ENCODE results near the gene TMEM255A.

Gene TMEM255A

DNA sequence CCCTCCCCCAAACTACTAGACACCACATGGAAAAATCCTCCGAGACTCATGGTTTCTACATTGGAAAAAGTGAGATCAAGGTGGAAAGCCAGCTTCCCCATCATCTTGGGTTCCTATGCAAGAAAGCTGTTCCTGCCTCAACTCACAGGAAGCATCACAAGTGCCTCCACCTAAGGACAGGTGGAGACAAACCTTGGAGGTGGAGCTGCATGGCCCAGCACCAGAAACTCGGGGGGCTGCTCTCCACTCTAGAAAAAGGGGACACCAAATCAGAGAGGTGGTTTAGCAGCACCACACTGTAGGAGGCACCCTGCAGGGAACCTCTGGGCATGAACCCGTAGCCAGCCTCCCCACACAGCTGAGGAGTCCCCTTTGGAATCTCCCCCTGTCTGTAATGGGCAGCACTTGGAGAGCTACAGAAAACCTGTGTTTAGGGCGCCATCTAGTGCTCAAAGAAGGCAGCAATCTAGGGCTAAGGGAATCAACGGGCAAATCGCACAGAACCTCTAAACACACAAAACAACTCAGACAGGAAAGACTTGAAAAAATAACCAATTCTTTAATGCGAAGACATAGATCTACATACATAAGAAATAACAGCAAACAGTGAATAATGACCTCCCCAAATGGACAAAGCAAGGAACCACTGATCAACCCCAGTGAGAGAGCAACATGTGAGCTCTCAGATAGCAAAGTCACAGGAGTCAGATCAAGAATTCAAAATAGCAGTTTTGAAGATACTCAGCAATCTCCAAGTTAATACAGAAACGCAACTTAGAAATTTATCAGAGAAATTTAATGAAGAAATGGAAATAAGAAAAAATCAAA, 97.6 kb downstream of the TMEM255A start:
- ChIA-PET POLR2A (no interaction called here), CTCF (interaction anchor here (0.8 to 3.8 kb wide), 13 partner anchors 8 to 1093 kb away, joined by 3 to 15 read pairs (median 3); partner anchors contain the start of gene ZBTB33)
- TF ChIP-seq, protein P1, sequence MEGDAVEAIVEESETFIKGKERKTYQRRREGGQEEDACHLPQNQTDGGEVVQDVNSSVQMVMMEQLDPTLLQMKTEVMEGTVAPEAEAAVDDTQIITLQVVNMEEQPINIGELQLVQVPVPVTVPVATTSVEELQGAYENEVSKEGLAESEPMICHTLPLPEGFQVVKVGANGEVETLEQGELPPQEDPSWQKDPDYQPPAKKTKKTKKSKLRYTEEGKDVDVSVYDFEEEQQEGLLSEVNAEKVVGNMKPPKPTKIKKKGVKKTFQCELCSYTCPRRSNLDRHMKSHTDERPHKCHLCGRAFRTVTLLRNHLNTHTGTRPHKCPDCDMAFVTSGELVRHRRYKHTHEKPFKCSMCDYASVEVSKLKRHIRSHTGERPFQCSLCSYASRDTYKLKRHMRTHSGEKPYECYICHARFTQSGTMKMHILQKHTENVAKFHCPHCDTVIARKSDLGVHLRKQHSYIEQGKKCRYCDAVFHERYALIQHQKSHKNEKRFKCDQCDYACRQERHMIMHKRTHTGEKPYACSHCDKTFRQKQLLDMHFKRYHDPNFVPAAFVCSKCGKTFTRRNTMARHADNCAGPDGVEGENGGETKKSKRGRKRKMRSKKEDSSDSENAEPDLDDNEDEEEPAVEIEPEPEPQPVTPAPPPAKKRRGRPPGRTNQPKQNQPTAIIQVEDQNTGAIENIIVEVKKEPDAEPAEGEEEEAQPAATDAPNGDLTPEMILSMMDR (IDR thresholded peaks at IDR 0.05; ENCODE audit: insufficient read depth, low read length, missing control alignments): peak; percentile 78
- DNase-seq (ENCODE audit: low read depth, low spot score): no peak
- no peak overlapping the region for H3K4me3 ChIP-seq (ENCODE audit: low read depth, low read length)
